HCT116 (cell line): ENCODE measurements around the gene ARL6IP6.
A peak's percentile ranks its signal among the peaks of the same experiment; 100 is the strongest.

ENCODE experiments used
- CTCF ChIP-seq, 3 experiments: fragments of 200-600 bp in 1 of 3; sonication (generic) in 1 of 3; IDR thresholded peaks in 2 of 3; conservative IDR thresholded peaks in 1 of 3; 2 replicates each; pipeline ENCODE4 v1.5.1; 2012 to 2017; ENCODE audit warnings: low read depth in 2 of 3, low read length in 2 of 3, antibody characterized with exemption in 1 of 3, borderline replicate concordance in 1 of 3, control low read depth in 1 of 3, mild to moderate bottlenecking in 1 of 3, mixed read lengths in 1 of 3, mixed run types in 1 of 3, moderate library complexity in 1 of 3; ENCODE audit not compliant: insufficient read depth in 1 of 3
- EZH2 ChIP-seq: fragments of 200-600 bp; sonication (generic); IDR thresholded peaks from 2 replicates; pipeline ENCODE4 v1.6.1; 2017; ENCODE audit warnings: antibody characterized with exemption, mixed run types
- POLR2A ChIP-seq: IDR thresholded peaks from 2 replicates; pipeline ENCODE4 v1.7.0; 2011; ENCODE audit warnings: borderline replicate concordance; ENCODE audit not compliant: insufficient read depth, insufficient read length; ENCODE audit errors: extremely low read depth
- POLR2AphosphoS5 ChIP-seq: IDR thresholded peaks from 2 replicates; pipeline ENCODE4 v1.6.1; 2011; ENCODE audit warnings: mild to moderate bottlenecking, low read depth, low read length, moderate library complexity
- RAD21 ChIP-seq: IDR thresholded peaks from 2 replicates; pipeline ENCODE4 v1.6.1; 2012; ENCODE audit warnings: low read depth, mild to moderate bottlenecking
- REST ChIP-seq: IDR thresholded peaks from 2 replicates; pipeline ENCODE4 v1.6.1; 2012; ENCODE audit warnings: low read depth
- TCF7L2 ChIP-seq: IDR thresholded peaks from 2 replicates; pipeline ENCODE4 v1.7.0; 2011; ENCODE audit warnings: borderline replicate concordance, inconsistent platforms; ENCODE audit not compliant: insufficient read depth, insufficient read length; ENCODE audit errors: extremely low read depth

GRCh38 chr2:152740743-152741328 lies 22.4 kb downstream of the ARL6IP6 start:
- TF ChIP-seq POLR2AphosphoS5 (no peak), EZH2 (no peak), TCF7L2 (no peak), POLR2A (no peak), REST (no peak), CTCF (IDR thresholded peaks at IDR 0.05 in 2 of 3, conservative IDR thresholded peaks at IDR 0.05 in 1 of 3; ENCODE audit: borderline replicate concordance in 1 of 3, insufficient read depth in 1 of 3, low read depth in 2 of 3, low read length in 2 of 3) (peak; percentile 66 to 98 (median 84)), RAD21 (peak; percentile 82)
